GM12878 (cell line): ENCODE measurements around the gene TTC39B. TPM values are rescaled to one million over a fixed set of nuclear protein-coding genes. Genes with fewer than 3 reads are reported as not detected.

Experiments used
- ATAC-seq: fragments of 200-7000 bp; cut with Tn5 transposase; 3 replicates; pipeline ENCODE4 v1.9.1; 2020; ENCODE audit warnings: mild to moderate bottlenecking, moderate library complexity
- BruUV-seq: library from RNA; stranded (reverse); fragments of 400-500 nt; replicated peaks from 2 replicates; lab custom pipeline; 2021; lab: Mats Ljungman, UMichigan
- CTCF ChIA-PET: fragments of 300-600 bp; sonication (Branson Sonifier 250); formaldehyde crosslinking; extraction: SDS; loops from one replicate; lab custom pipeline; 2021; ENCODE audit warnings: inconsistent platforms; lab: Yijun Ruan, JAX
- POLR2A ChIA-PET: fragments of 350-600 bp; formaldehyde crosslinking; extraction: SDS; loops from one replicate; lab custom pipeline; 2021; ENCODE audit warnings: inconsistent platforms; lab: Charles Lee
- RAD21 ChIA-PET: fragments of 300-600 bp; sonication (Branson Sonifier 250); formaldehyde crosslinking; loops from one replicate; lab custom pipeline; 2023; ENCODE audit warnings: antibody characterized with exemption; ENCODE audit not compliant: unreplicated experiment; lab: Charles Lee
- SMC1A ChIA-PET: fragments of 300-600 bp; sonication (Branson Sonifier 250); formaldehyde crosslinking; loops from one replicate; lab custom pipeline; 2023; ENCODE audit not compliant: unreplicated experiment, uncharacterized antibody; lab: Charles Lee
- DNase-seq: peaks from one replicate; pipeline ENCODE4 v3.0.0-alpha.2; 2011; ENCODE audit warnings: low read depth, low spot score
- FAIRE-seq: peaks from 3 replicates; lab custom pipeline; 2011; peaks lifted over from hg19 to GRCh38; lab: Jason Lieb, UNC
- H2AFZ ChIP-seq: 2 replicates; pipeline ENCODE4 v1.6.0; 2011; ENCODE audit warnings: low read depth, low read length, control low read depth; ENCODE audit not compliant: control insufficient read depth
- H3K27ac ChIP-seq: 2 replicates; pipeline ENCODE4 v1.5.1; 2011; ENCODE audit warnings: control low read depth; ENCODE audit not compliant: control insufficient read depth, insufficient read depth
- H3K27me3 ChIP-seq, 2 experiments: replicated peaks in 1 of 2; 2 replicates each; pipeline versions ENCODE4 v1.6.0 to v1.6.1; 2011; ENCODE audit warnings: low read length in 1 of 2; ENCODE audit not compliant: control insufficient read depth in 2 of 2, insufficient read depth in 2 of 2
- H3K36me3 ChIP-seq, 2 experiments: 2 replicates each; pipeline ENCODE4 v1.5.1; 2011; ENCODE audit warnings: low read length in 1 of 2; ENCODE audit not compliant: control insufficient read depth in 2 of 2, insufficient read depth in 2 of 2
- H3K4me1 ChIP-seq: 2 replicates; pipeline ENCODE4 v1.6.1; 2011; ENCODE audit warnings: mild to moderate bottlenecking, low read length, moderate library complexity, mixed read lengths; ENCODE audit not compliant: control insufficient read depth, insufficient read depth
- H3K4me2 ChIP-seq: 2 replicates; pipeline ENCODE4 v1.6.0; 2011; ENCODE audit warnings: control low read depth; ENCODE audit not compliant: control insufficient read depth, insufficient read depth
- H3K4me3 ChIP-seq: fragments of 200-600 bp; sonication (generic); 2 replicates; pipeline ENCODE4 v1.5.1; 2016
- H3K79me2 ChIP-seq: 2 replicates; pipeline ENCODE4 v1.6.0; 2011; ENCODE audit warnings: low read length; ENCODE audit not compliant: control insufficient read depth, insufficient read depth
- H3K9ac ChIP-seq: 2 replicates; pipeline ENCODE4 v1.8.0; 2011; ENCODE audit warnings: low read length, control low read depth, mixed read lengths; ENCODE audit not compliant: control insufficient read depth, insufficient read depth
- H3K9me3 ChIP-seq: replicated peaks from 3 replicates; pipeline ENCODE4 v1.5.1; 2011; ENCODE audit warnings: mild to moderate bottlenecking, low read length; ENCODE audit not compliant: control insufficient read depth, insufficient read depth
- H4K20me1 ChIP-seq: 2 replicates; pipeline ENCODE4 v1.6.0; 2011; ENCODE audit not compliant: control insufficient read depth, insufficient read depth
- BACH1 ChIP-seq: fragments of 450-650 bp; IDR thresholded peaks from 2 replicates; pipeline ENCODE4 v1.6.1; 2017; ENCODE audit warnings: mild to moderate bottlenecking, borderline replicate concordance
- BCL3 ChIP-seq: IDR thresholded peaks from 2 replicates; pipeline ENCODE4 v1.6.1; 2011; ENCODE audit warnings: borderline replicate concordance, low read depth, mild to moderate bottlenecking, moderate library complexity, low read length; ENCODE audit not compliant: insufficient read depth, poor library complexity, severe bottlenecking
- CHD1 ChIP-seq: IDR thresholded peaks from 2 replicates; pipeline ENCODE4 v1.6.1; 2012; ENCODE audit warnings: low read depth, low read length, improper control_type of control experiment
- CHD4 ChIP-seq: fragments of 200-600 bp; sonication (generic); IDR thresholded peaks from 2 replicates; pipeline ENCODE4 v1.6.1; 2016; ENCODE audit warnings: mild to moderate bottlenecking
- CREB1 ChIP-seq: IDR thresholded peaks from 2 replicates; pipeline ENCODE4 v1.6.1; 2012; ENCODE audit warnings: low read depth, mild to moderate bottlenecking, inconsistent platforms
- CTCF ChIP-seq, 3 experiments: IDR thresholded peaks in 2 of 3; conservative IDR thresholded peaks in 1 of 3; 2 replicates each; pipeline ENCODE4 v1.5.1; 2011; ENCODE audit warnings: low read depth in 3 of 3, low read length in 3 of 3, mild to moderate bottlenecking in 3 of 3, control low read depth in 2 of 3, moderate library complexity in 2 of 3, inconsistent platforms in 1 of 3, mixed read lengths in 1 of 3; ENCODE audit not compliant: control insufficient read depth in 2 of 3, insufficient read depth in 1 of 3; ENCODE audit errors: extremely low read depth in 1 of 3
- JUND ChIP-seq: IDR thresholded peaks from 2 replicates; pipeline ENCODE4 v1.6.1; 2012; ENCODE audit warnings: low read depth, mild to moderate bottlenecking, low read length, improper control_type of control experiment, moderate library complexity
- NFYB ChIP-seq: IDR thresholded peaks from 2 replicates; pipeline ENCODE4 v1.6.1; 2011; ENCODE audit warnings: low read depth, mild to moderate bottlenecking, low read length, improper control_type of control experiment, moderate library complexity; ENCODE audit not compliant: insufficient read depth
- RELB ChIP-seq: fragments of 450-650 bp; IDR thresholded peaks from 2 replicates; pipeline ENCODE4 v1.6.1; 2017; ENCODE audit warnings: low read depth, mild to moderate bottlenecking, moderate library complexity
- SIX5 ChIP-seq: IDR thresholded peaks from 2 replicates; pipeline ENCODE4 v1.6.1; 2011; ENCODE audit warnings: mild to moderate bottlenecking, low read depth, low read length, moderate library complexity; ENCODE audit not compliant: severe bottlenecking
- SP1 ChIP-seq: IDR thresholded peaks from one replicate; pipeline ENCODE4 v1.6.1; 2011; ENCODE audit warnings: low read depth, low read length
- YBX1 ChIP-seq: fragments of 450-650 bp; IDR thresholded peaks from 2 replicates; pipeline ENCODE4 v1.6.1; 2016; ENCODE audit warnings: antibody characterized with exemption
- ZBTB11 ChIP-seq: fragments of 450-650 bp; formaldehyde crosslinking; IDR thresholded peaks from 2 replicates; pipeline ENCODE4 v1.5.0; 2022; ENCODE audit warnings: mild to moderate bottlenecking, missing genetic modification characterization
- ZBTB33 ChIP-seq: fragments of 450-650 bp; IDR thresholded peaks from 2 replicates; pipeline ENCODE4 v1.6.1; 2017; ENCODE audit warnings: mild to moderate bottlenecking
- WGBS: methylation state at CpG from one replicate; pipeline ENCODE4 v1.1.6; 2016; ENCODE audit warnings: low lambda C conversion rate; ENCODE audit not compliant: insufficient replicate concordance, insufficient coverage; ENCODE audit errors: missing lambda C conversion rate; 5-methylcytosine and 5-hydroxymethylcytosine counted together
- in situ Hi-C: fragments of 300-500 bp; cut with MboI; formaldehyde crosslinking; loops from 9 replicates; pipeline ENCODE4 v1.14.3; 2018; ENCODE audit warnings: mixed read lengths
- intact Hi-C: fragments of 100-400 bp; cut with micrococcal nuclease; formaldehyde crosslinking; loops from one replicate; pipeline ENCODE4 v1.14.2; 2022; ENCODE audit not compliant: unreplicated experiment
- polyA plus RNA-seq, 11 experiments: library from polyadenylated mRNA; depleted of rRNA in 4 of 11; unstranded in 6 of 11; stranded (reverse) in 5 of 11; fragments of >200 nt; fragmentation: Nextera tagmentation in 4 of 11; fragmentation: Illumina TruSeq in 1 of 11; extraction: Ambion mirVana in 4 of 11; extraction: Trizol in 1 of 11; gene quantifications; 1 replicate in 1 of 11; 2 replicates in 10 of 11; pipeline versions ENCODE4 v1.2.1 to v1.2.3, GENCODE V29; 2011 to 2016; ENCODE audit warnings: inconsistent platforms in 2 of 11, missing spikeins in 2 of 11, low read depth in 1 of 11
- total RNA-seq, 4 experiments: library from RNA; depleted of rRNA in 3 of 4; stranded (reverse); fragments of >200 nt in 3 of 4; fragmentation: Illumina TruSeq in 1 of 4; extraction: Trizol in 1 of 4; gene quantifications; 2 replicates each; pipeline versions ENCODE4 v1.2.1 to v1.2.3, GENCODE V29; 2013 to 2021

Gene TTC39B
- total and polyA plus RNA-seq, 10 of the 15 experiments (the other 5 are each of a cell fraction or from before 2014, with no cell fraction given) = 0.68 to 2.5 (median 1.5) TPM

GRCh38 chr9:15131094-15131493, 175.9 kb downstream of the TTC39B start:
- no peaks in the 10 kb centered on the region for H3K4me1 ChIP-seq
- DNase-seq (no peak), FAIRE-seq (no peak), ATAC-seq (no peak)
- ChIA-PET POLR2A (no interaction called here), CTCF (no interaction called here), RAD21 (no interaction called here), SMC1A (no interaction called here)
- no peaks in the 10 kb centered on the region for H3K27me3 ChIP-seq
- intact Hi-C loops = loop anchor here (10.0 kb wide), 2 partner anchors 286 to 666 kb away; no protein-coding TSS in a partner anchor
- no peak overlapping the region for H3K4me2 ChIP-seq
- no peak overlapping the region for H3K27ac ChIP-seq
- no peaks in the 10 kb centered on the region for H3K36me3 ChIP-seq
- in situ Hi-C loops = loop anchor here (25.0 kb wide), 1 partner anchor 669 kb away; no protein-coding TSS in a partner anchor
- no peaks in the 10 kb centered on the region for H3K79me2 ChIP-seq
- no peak overlapping the region for H3K9ac ChIP-seq
- no peaks in the 10 kb centered on the region for H4K20me1 ChIP-seq
- no peaks in the 10 kb centered on the region for H3K9me3 ChIP-seq
- WGBS = 65% methylated on average over 5 of the region's 5 CpGs
- no peak overlapping the region for H2AFZ ChIP-seq
- H3K4me3 ChIP-seq = no peak overlapping the region
- no TSS peak for BruUV-seq
- no peak for TF ChIP-seq BACH1
- TF ChIP-seq ZBTB11 (CRISPR knock-in tag) = no peak
- TF ChIP-seq RELB = no peak
- no peak for TF ChIP-seq NFYB
- no peak for TF ChIP-seq JUND
- no peak for TF ChIP-seq ZBTB33
- no peak for TF ChIP-seq CHD1
- no peak for TF ChIP-seq YBX1
- TF ChIP-seq CREB1 = no peak
- TF ChIP-seq CTCF (IDR thresholded peaks at IDR 0.05 in 2 of 3, conservative IDR thresholded peaks at IDR 0.05 in 1 of 3; ENCODE audit: control insufficient read depth in 2 of 3, extremely low read depth in 1 of 3, insufficient read depth in 1 of 3, low read depth in 3 of 3, low read length in 3 of 3) = no peak
- no peak for TF ChIP-seq BCL3
- TF ChIP-seq CHD4 = no peak
- no peak for TF ChIP-seq SP1
- TF ChIP-seq SIX5 = no peak
